ENCODE results near the gene PPP2R1A.

PPP2R1A gene

GRCh38 chr19:52216401-52216800 is 26.5 kb downstream of the PPP2R1A start:
- H3K9me3 ChIP-seq (ENCODE audit: control insufficient read depth, insufficient read depth, low read length), result no peaks in the 10 kb centered on the region
- no peak overlapping the region for H3K9ac ChIP-seq (ENCODE audit: low read depth, low read length)
- H3K36me3 ChIP-seq (ENCODE audit: insufficient read depth, low read length), result peaks cover 54% of the 10 kb centered on the region
- no peaks in the 10 kb centered on the region for H3K4me1 ChIP-seq (ENCODE audit: insufficient read depth, low read length)

GRCh38 chr19:52217576-52217975 is 27.7 kb downstream of the PPP2R1A start:
- no peaks in the 10 kb centered on the region for H3K4me1 ChIP-seq (ENCODE audit: insufficient read depth, low read length)
- H3K9ac ChIP-seq (ENCODE audit: low read depth, low read length), result no peak overlapping the region
- H3K36me3 ChIP-seq (ENCODE audit: insufficient read depth, low read length), result peaks cover 63% of the 10 kb centered on the region
- H3K9me3 ChIP-seq (ENCODE audit: control insufficient read depth, insufficient read depth, low read length), result no peaks in the 10 kb centered on the region

- H3K9me3 ChIP-seq (ENCODE audit: control insufficient read depth, insufficient read depth, low read length), result no peaks in the 10 kb centered on the region
- peaks cover 68% of the 10 kb centered on the region for H3K36me3 ChIP-seq (ENCODE audit: insufficient read depth, low read length)
- H3K9ac ChIP-seq (ENCODE audit: low read depth, low read length), result no peak overlapping the region
- H3K4me1 ChIP-seq (ENCODE audit: insufficient read depth, low read length), result no peaks in the 10 kb centered on the region
Measured at GRCh38 chr19:52219611-52220010, 29.8 kb downstream of the PPP2R1A start.

GRCh38 chr19:52221031-52221430 is 31.2 kb downstream of the PPP2R1A start:
- H3K36me3 ChIP-seq (ENCODE audit: insufficient read depth, low read length), result peaks cover 67% of the 10 kb centered on the region
- no peaks in the 10 kb centered on the region for H3K4me1 ChIP-seq (ENCODE audit: insufficient read depth, low read length)
- no peaks in the 10 kb centered on the region for H3K9me3 ChIP-seq (ENCODE audit: control insufficient read depth, insufficient read depth, low read length)

GRCh38 chr19:52221831-52222375 is 32.1 kb downstream of the PPP2R1A start:
- no peaks in the 10 kb centered on the region for H3K4me1 ChIP-seq (ENCODE audit: insufficient read depth, low read length)
- H3K9ac ChIP-seq (ENCODE audit: low read depth, low read length), result no peak overlapping the region
- H3K9me3 ChIP-seq (ENCODE audit: control insufficient read depth, insufficient read depth, low read length), result no peaks in the 10 kb centered on the region
- peaks cover 69% of the 10 kb centered on the region for H3K36me3 ChIP-seq (ENCODE audit: insufficient read depth, low read length)

More at GRCh38 chr19:52221031-52221430, 31.2 kb downstream of the PPP2R1A start:
- no peak overlapping the region for H3K9ac ChIP-seq (ENCODE audit: low read depth, low read length)

GRCh38 chr19:52224211-52224610 is 34.4 kb downstream of the PPP2R1A start:
- no peaks in the 10 kb centered on the region for H3K4me1 ChIP-seq (ENCODE audit: insufficient read depth, low read length)
- H3K9me3 ChIP-seq (ENCODE audit: control insufficient read depth, insufficient read depth, low read length), result no peaks in the 10 kb centered on the region
- no peak overlapping the region for H3K9ac ChIP-seq (ENCODE audit: low read depth, low read length)
- peaks cover 69% of the 10 kb centered on the region for H3K36me3 ChIP-seq (ENCODE audit: insufficient read depth, low read length)

- Histone ChIP-seq H3K9me3 (ENCODE audit: control insufficient read depth, insufficient read depth, low read length) (no peaks in the 10 kb centered on the region), H3K9ac (ENCODE audit: low read depth, low read length) (no peak overlapping the region), H3K4me1 (ENCODE audit: insufficient read depth, low read length) (no peaks in the 10 kb centered on the region), H3K36me3 (ENCODE audit: insufficient read depth, low read length) (peaks cover 50% of the 10 kb centered on the region)
Measured at GRCh38 chr19:52226652-52227051, 36.8 kb downstream of the PPP2R1A start.

GRCh38 chr19:52227196-52227940 is 37.5 kb downstream of the PPP2R1A start:
- peaks cover 43% of the 10 kb centered on the region for H3K36me3 ChIP-seq (ENCODE audit: insufficient read depth, low read length)

GRCh38 chr19:52227980-52228379 is 38.1 kb downstream of the PPP2R1A start:
- Histone ChIP-seq H3K36me3 (ENCODE audit: insufficient read depth, low read length) (peaks cover 39% of the 10 kb centered on the region), H3K9ac (ENCODE audit: low read depth, low read length) (no peak overlapping the region), H3K9me3 (ENCODE audit: control insufficient read depth, insufficient read depth, low read length) (no peaks in the 10 kb centered on the region), H3K4me1 (ENCODE audit: insufficient read depth, low read length) (no peaks in the 10 kb centered on the region)

More at GRCh38 chr19:52227196-52227940, 37.5 kb downstream of the PPP2R1A start:
- no peak overlapping the region for H3K9ac ChIP-seq (ENCODE audit: low read depth, low read length)
- no peaks in the 10 kb centered on the region for H3K9me3 ChIP-seq (ENCODE audit: control insufficient read depth, insufficient read depth, low read length)
- no peaks in the 10 kb centered on the region for H3K4me1 ChIP-seq (ENCODE audit: insufficient read depth, low read length)

- peaks cover 25% of the 10 kb centered on the region for H3K36me3 ChIP-seq (ENCODE audit: insufficient read depth, low read length)
- no peaks in the 10 kb centered on the region for H3K4me1 ChIP-seq (ENCODE audit: insufficient read depth, low read length)
- H3K9me3 ChIP-seq (ENCODE audit: control insufficient read depth, insufficient read depth, low read length), result no peaks in the 10 kb centered on the region
- no peak overlapping the region for H3K9ac ChIP-seq (ENCODE audit: low read depth, low read length)
Measured at GRCh38 chr19:52229524-52229923, 39.7 kb downstream of the PPP2R1A start.

GRCh38 chr19:52230685-52231084 is 40.8 kb downstream of the PPP2R1A start:
- no peak overlapping the region for H3K9ac ChIP-seq (ENCODE audit: low read depth, low read length)

GRCh38 chr19:52231154-52231910 is 41.5 kb downstream of the PPP2R1A start:
- Histone ChIP-seq H3K4me1 (ENCODE audit: insufficient read depth, low read length) (no peaks in the 10 kb centered on the region), H3K9ac (ENCODE audit: low read depth, low read length) (no peak overlapping the region), H3K36me3 (ENCODE audit: insufficient read depth, low read length) (peaks cover 14% of the 10 kb centered on the region; the same call in 1 of the 2 replicates), H3K9me3 (ENCODE audit: control insufficient read depth, insufficient read depth, low read length) (no peaks in the 10 kb centered on the region)

More at GRCh38 chr19:52230685-52231084, 40.8 kb downstream of the PPP2R1A start:
- no peaks in the 10 kb centered on the region for H3K4me1 ChIP-seq (ENCODE audit: insufficient read depth, low read length)
- H3K36me3 ChIP-seq (ENCODE audit: insufficient read depth, low read length), result peaks cover 20% of the 10 kb centered on the region
- no peaks in the 10 kb centered on the region for H3K9me3 ChIP-seq (ENCODE audit: control insufficient read depth, insufficient read depth, low read length)

- H3K9ac ChIP-seq (ENCODE audit: low read depth, low read length), result no peak overlapping the region
- H3K36me3 ChIP-seq (ENCODE audit: insufficient read depth, low read length), result no peaks in the 10 kb centered on the region
- no peaks in the 10 kb centered on the region for H3K4me1 ChIP-seq (ENCODE audit: insufficient read depth, low read length)
- no peaks in the 10 kb centered on the region for H3K9me3 ChIP-seq (ENCODE audit: control insufficient read depth, insufficient read depth, low read length)
Measured at GRCh38 chr19:52234406-52234805, 44.6 kb downstream of the PPP2R1A start.

- Histone ChIP-seq H3K36me3 (ENCODE audit: insufficient read depth, low read length) (no peaks in the 10 kb centered on the region), H3K9ac (ENCODE audit: low read depth, low read length) (no peak overlapping the region), H3K4me1 (ENCODE audit: insufficient read depth, low read length) (no peaks in the 10 kb centered on the region), H3K9me3 (ENCODE audit: control insufficient read depth, insufficient read depth, low read length) (no peaks in the 10 kb centered on the region)
Measured at GRCh38 chr19:52237197-52237596, 47.3 kb downstream of the PPP2R1A start.

All from ES-I3 (cell line).